H1 (cell line): ENCODE results near the gene MXD1.

Experiments used
- EP300 ChIP-seq, 2 experiments: IDR thresholded peaks; 1 replicate in 1 of 2; 2 replicates in 1 of 2; pipeline ENCODE4 v1.6.1; 2011 to 2012; ENCODE audit warnings: low read depth in 2 of 2, low read length in 2 of 2, mild to moderate bottlenecking in 2 of 2, borderline replicate concordance in 1 of 2, inconsistent platforms in 1 of 2, moderate library complexity in 1 of 2
- FOSL1 ChIP-seq: IDR thresholded peaks from 2 replicates; pipeline ENCODE4 v1.6.1; 2011; ENCODE audit warnings: mild to moderate bottlenecking, low read depth, low read length, moderate library complexity; ENCODE audit not compliant: insufficient read depth
- NRF1 ChIP-seq: IDR thresholded peaks from 2 replicates; pipeline ENCODE4 v1.6.1; 2011; ENCODE audit warnings: mild to moderate bottlenecking, low read depth, low read length, improper control_type of control experiment
- POLR2AphosphoS5 ChIP-seq: IDR thresholded peaks from 2 replicates; pipeline ENCODE4 v1.6.1; 2011; ENCODE audit warnings: low read depth, low read length
- SP2 ChIP-seq: IDR thresholded peaks from 2 replicates; pipeline ENCODE4 v1.6.1; 2012; ENCODE audit warnings: mild to moderate bottlenecking, low read length, inconsistent platforms
- TF ChIP-seq, protein P1 (sequence below): IDR thresholded peaks from 2 replicates; pipeline ENCODE4 v1.6.1; 2012; ENCODE audit warnings: inconsistent platforms
- TF ChIP-seq, protein P2 (sequence below), 3 experiments: IDR thresholded peaks; 1 replicate in 2 of 3; 2 replicates in 1 of 3; pipeline versions ENCODE4 v1.5.1 to v1.6.1; 2011; ENCODE audit warnings: low read length in 3 of 3, mild to moderate bottlenecking in 3 of 3, inconsistent platforms in 2 of 3, low read depth in 1 of 3, moderate library complexity in 1 of 3; ENCODE audit not compliant: insufficient read depth in 1 of 3; ENCODE audit errors: control extremely low read depth in 1 of 3

DNA sequence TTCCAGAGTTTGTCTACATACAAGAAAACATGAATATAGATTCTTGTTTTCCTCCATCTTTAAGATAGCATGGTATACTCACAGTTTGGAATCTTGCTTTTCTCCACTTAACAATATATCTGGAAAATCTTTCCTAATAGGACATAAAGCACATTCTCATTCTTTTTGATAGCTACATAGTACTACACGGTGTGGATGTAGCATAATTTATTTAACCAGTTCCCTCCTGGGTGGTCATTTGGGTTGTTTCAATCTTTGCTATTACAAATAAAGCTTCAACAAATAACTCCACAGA is 19.7 kb downstream of the MXD1 start:
- TF ChIP-seq, protein P1, sequence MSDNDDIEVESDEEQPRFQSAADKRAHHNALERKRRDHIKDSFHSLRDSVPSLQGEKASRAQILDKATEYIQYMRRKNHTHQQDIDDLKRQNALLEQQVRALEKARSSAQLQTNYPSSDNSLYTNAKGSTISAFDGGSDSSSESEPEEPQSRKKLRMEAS, result no peak
- TF ChIP-seq, protein P2, sequence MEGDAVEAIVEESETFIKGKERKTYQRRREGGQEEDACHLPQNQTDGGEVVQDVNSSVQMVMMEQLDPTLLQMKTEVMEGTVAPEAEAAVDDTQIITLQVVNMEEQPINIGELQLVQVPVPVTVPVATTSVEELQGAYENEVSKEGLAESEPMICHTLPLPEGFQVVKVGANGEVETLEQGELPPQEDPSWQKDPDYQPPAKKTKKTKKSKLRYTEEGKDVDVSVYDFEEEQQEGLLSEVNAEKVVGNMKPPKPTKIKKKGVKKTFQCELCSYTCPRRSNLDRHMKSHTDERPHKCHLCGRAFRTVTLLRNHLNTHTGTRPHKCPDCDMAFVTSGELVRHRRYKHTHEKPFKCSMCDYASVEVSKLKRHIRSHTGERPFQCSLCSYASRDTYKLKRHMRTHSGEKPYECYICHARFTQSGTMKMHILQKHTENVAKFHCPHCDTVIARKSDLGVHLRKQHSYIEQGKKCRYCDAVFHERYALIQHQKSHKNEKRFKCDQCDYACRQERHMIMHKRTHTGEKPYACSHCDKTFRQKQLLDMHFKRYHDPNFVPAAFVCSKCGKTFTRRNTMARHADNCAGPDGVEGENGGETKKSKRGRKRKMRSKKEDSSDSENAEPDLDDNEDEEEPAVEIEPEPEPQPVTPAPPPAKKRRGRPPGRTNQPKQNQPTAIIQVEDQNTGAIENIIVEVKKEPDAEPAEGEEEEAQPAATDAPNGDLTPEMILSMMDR (IDR thresholded peaks at IDR 0.05; ENCODE audit: control extremely low read depth in 1 of 3, insufficient read depth in 1 of 3, low read depth in 1 of 3, low read length in 3 of 3), result no peak
- no peak for TF ChIP-seq EP300 (IDR thresholded peaks at IDR 0.05; ENCODE audit: borderline replicate concordance in 1 of 2, low read depth in 2 of 2, low read length in 2 of 2)
- TF ChIP-seq NRF1, result no peak
- TF ChIP-seq SP2, result no peak
- TF ChIP-seq POLR2AphosphoS5, result no peak
- TF ChIP-seq FOSL1, result no peak
